GM18951 (cell line): ENCODE measurements around the gene TEAD4.

Experiments used
- POLR2A ChIP-seq: IDR thresholded peaks from 4 replicates; pipeline ENCODE4 v1.6.1; 2011; ENCODE audit warnings: mild to moderate bottlenecking; ENCODE audit not compliant: insufficient read length, insufficient read depth; ENCODE audit errors: extremely low read depth
- in situ Hi-C: fragments of 300-500 bp; cut with MboI; formaldehyde crosslinking; loops from one replicate; pipeline ENCODE4 v1.12.0; 2022; ENCODE audit warnings: low sequenced_read_pairs, mixed read lengths, inconsistent platforms; ENCODE audit not compliant: unreplicated experiment

Gene TEAD4

GRCh38 chr12:2970744-2971143, 11.5 kb downstream of the TEAD4 start:
- in situ Hi-C loops: no loop called here
- TF ChIP-seq POLR2A: no peak

- in situ Hi-C loops: no loop called here
- TF ChIP-seq POLR2A: no peak
Measured at GRCh38 chr12:2973566-2973965, 14.4 kb downstream of the TEAD4 start.

DNA sequence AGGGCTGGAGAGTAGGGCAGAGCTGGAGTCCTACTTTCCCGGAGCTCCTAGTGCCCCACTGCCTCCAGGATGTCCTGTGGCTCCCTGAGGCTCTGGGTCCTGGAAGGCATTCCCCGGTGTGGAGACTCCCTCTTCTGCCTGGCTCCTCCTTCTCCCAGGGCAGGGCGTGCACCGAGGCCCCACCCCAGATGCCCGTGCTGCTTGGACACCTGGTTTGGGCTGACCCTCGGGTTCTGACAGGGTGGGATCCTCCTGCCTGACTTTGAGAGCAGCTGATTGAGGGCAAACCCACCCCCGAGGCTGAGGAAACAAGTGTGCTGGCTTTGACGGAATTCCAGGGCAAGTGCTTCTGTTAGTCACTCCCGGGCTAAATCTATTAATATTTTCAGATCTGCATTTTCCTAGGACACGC, 15.4 kb downstream of the TEAD4 start:
- in situ Hi-C loops: no loop called here
- TF ChIP-seq POLR2A: no peak

DNA sequence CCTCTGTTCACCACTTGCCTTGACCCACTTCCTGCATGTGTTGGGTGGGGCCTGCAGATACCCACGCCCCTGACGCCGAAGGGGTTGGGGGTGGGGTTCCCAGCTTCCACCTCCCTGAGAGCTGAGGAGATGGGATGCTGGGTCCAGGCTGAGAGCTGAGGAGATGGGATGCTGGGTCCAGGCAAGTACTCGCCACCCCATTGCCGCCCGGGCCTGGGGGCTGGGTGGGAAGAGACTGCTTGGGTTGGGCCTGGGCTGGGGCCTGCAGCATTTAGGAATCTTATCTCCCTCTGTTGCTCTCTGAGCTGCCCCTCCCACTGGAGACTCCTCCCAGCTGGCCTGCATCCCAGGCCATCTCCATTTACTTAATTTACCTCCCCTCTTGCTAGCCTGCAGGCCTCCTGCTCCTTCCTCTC, 17.4 kb downstream of the TEAD4 start:
- in situ Hi-C loops: no loop called here
- no peak for TF ChIP-seq POLR2A

- in situ Hi-C loops: no loop called here
- TF ChIP-seq POLR2A: no peak
Measured at GRCh38 chr12:2977776-2978175, 18.6 kb downstream of the TEAD4 start.

- in situ Hi-C loops: no loop called here
- no peak for TF ChIP-seq POLR2A
Measured at GRCh38 chr12:2979806-2980205, 20.6 kb downstream of the TEAD4 start.

DNA sequence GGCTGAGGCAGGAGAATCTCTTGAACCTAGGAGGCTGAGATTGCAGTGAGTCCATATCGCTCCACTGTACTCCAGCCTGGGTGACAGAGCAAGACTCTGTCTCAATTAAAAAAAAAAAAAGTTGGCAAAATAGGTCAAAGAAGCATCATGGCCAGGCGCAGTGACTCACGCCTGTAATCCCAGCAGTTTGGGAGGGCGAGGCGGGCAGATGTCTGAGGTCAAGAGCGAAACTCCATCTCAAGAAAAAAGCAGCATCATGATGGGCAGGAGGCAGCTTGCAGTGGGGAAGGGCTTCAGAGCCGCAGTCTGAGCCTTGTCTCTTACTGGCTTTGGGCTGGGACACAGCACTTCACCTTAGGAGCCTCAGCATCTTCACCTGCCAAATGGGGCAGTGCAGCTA, 21.4 kb downstream of the TEAD4 start:
- in situ Hi-C loops: no loop called here
- no peak for TF ChIP-seq POLR2A

- TF ChIP-seq POLR2A: no peak
- in situ Hi-C loops: no loop called here
Measured at GRCh38 chr12:2982361-2982760, 23.2 kb downstream of the TEAD4 start.

DNA sequence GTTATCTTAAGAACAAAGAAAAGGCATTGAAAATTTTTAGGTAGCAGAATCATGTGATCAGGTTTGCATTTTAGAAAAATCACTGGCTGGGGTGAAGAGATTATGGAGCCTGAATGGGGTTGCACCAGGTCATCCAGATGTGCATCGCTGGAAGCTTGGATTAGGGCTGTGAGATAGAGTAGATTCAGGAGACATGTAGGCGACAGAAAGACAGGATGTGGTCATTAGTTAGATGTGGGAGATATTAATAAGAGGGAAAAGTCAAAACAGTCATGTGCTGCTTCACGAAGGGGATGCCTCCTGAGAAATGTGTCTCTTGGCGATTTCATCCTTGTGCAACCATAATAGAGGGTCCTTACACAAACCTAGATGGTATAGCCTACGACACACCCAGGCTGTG, 25.1 kb downstream of the TEAD4 start:
- in situ Hi-C loops: no loop called here
- no peak for TF ChIP-seq POLR2A

GRCh38 chr12:2984698-2985097, 25.5 kb downstream of the TEAD4 start:
- no peak for TF ChIP-seq POLR2A
- in situ Hi-C loops: no loop called here

DNA sequence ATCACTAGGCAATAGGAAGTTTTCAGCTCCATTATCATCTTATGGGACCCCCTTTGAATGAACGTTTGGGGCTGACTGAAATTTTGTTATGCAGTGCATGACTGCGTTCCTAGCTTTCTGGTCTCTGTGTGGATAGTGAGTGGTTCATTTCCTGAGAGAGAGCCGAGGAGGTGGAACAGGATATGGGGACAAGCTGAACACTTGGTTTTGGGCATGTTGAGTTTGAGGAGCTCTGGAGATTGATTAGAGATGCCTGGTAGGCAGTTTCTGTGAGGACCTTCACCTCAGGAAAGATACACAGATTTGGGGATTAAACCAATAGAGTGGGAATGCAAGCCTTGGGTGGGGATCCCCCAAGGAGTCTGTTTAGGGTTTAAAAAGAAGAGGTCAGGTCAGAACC, 27.7 kb downstream of the TEAD4 start:
- TF ChIP-seq POLR2A: no peak
- in situ Hi-C loops: no loop called here

GRCh38 chr12:2988494-2988893, 29.3 kb downstream of the TEAD4 start:
- TF ChIP-seq POLR2A: no peak
- in situ Hi-C loops: no loop called here

- TF ChIP-seq POLR2A: no peak
- in situ Hi-C loops: no loop called here
Measured at GRCh38 chr12:2992724-2993123, 33.5 kb downstream of the TEAD4 start.

DNA sequence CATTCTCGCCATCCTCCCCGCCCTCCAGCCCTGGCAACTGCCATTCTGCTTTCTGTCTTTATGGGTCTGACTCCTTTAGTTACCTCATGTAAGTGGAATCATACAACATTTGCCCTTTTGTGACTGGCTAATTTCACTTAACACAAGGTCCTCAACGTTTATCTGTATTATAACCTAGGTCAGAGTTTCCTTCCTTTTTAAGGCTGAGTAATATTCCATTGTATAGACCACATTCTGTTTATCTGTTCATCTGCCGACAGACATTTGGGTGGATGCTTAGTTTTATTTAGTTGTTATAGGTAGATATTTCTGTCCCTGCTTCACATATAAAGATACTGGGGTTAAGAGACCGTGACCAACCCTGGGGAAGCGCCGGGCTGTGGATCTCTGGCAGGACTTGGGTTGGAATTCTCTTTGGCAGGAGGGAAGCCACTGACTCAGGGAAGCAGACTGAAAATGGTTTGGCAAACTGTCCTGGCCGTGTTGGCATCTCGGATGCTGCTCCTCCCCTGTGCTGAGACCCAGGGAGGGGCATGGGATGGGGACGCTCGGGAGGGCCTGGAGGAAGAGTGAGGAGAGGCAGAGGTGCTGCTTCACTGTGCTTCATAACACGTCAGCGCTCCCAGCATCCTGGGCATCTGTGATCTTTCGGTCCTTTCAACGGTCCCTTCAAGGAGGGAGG, 38.9 kb downstream of the TEAD4 start:
- TF ChIP-seq POLR2A: no peak

DNA sequence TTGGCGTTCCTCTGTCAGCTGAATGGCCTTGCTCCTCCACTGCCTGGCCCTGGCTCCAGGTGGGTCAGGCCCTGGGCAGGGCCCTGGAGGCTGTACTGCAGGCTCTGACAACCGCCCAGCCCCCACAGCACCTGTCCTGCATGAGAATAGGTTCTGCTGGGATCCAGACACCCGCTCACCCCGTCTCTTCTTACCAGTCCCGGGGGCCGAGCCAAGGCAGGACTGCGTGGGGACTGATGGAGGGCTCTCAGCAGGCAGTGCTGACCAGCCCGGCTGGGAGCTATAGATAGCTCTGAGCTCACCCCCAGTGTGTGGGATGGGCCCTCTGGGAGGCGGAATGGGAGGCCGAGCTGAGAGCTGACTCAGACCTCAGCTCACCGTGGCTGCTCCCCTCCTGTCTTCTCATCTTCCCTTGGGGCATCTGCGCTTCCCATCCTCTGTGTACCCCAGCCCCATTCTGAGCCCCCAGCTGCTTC, 39.6 kb downstream of the TEAD4 start:
- no peak for TF ChIP-seq POLR2A
- in situ Hi-C loops: no loop called here

More for the DNA sequence above, 38.9 kb downstream of the TEAD4 start:
- in situ Hi-C loops: no loop called here
